Posterior vena cava (tissue), 2 donors: Measurements from ENCODE around the gene SYT15. TPM values are rescaled to one million over a fixed set of nuclear protein-coding genes. Genes with fewer than 3 reads are reported as not detected.

ENCODE experiments used
- DNase-seq: peaks from one replicate; pipeline ENCODE4 v3.0.0-alpha.2; 2020; ENCODE audit warnings: low spot score
- intact Hi-C, 2 donors: fragments of 100-400 bp; cut with DNase I; formaldehyde crosslinking; loops; one replicate each; pipeline versions ENCODE4 v1.14.1 to v1.14.2; 2022 to 2023
- total RNA-seq, 2 donors: library from RNA; stranded (reverse); fragmentation: NEBNext Ultra II Directional; extraction: Animal tissue kit (Norgen Biotek cat#: 25700); gene quantifications; one replicate each; pipeline ENCODE4 v1.2.1, GENCODE V29; 2021
- donor health status: DM: yes; HTN: yes; CAD: no.
- donor health status: DM: yes; HTN: yes; CAD: no.

The SYT15 gene
- total RNA-seq, 2 donors from 2014 or later = 5.9 to 6.8 TPM

DNA sequence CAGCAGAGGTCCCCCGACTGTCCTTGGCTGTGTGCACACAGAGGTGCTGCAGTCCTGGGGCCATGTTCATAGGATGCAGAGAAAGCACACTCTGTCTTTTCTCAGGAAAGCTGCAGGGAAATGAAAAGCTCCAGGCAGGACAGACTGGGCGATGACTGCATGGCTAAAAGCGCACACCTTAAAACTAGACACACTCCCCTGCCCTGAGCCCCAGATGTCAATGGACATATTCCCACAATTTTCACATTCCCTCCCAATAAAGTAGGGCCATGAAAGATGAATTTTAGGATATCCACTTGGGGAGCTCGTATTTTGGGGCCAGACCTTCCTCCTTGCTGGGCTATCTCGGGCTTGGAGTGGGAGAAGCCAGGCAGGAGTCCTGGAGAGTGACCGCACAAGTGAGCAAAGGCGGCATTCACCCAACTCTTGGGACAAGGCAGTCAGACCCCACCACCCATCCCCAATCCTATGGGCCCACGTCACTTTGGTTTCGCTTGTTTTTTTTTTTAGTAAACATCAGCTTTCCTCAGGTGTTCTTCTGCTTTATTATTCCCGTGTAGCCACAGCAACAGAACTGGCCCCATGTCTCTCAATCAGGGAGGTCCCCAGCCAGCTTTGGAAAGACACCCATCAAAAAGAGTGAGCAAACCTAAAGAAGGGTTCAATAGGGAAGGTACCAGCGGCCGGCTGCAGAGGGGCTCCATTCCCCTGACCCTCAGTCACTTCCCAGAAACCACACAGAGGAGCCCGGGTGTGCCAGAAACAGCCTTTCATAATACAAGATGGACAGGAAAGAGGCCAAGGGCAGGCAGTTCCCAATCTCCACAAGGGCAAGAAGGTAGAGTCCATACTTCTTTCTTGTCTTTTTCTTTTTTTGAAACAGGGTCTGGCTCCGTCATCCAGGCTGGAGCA lies 35.2 kb upstream of the SYT15 start:
- intact Hi-C loops = no loop called here
- peak; percentile 75 for DNase-seq

GRCh38 chr10:46544989-46545791 lies 33.7 kb upstream of the SYT15 start:
- DNase-seq = peak; percentile 79

DNA sequence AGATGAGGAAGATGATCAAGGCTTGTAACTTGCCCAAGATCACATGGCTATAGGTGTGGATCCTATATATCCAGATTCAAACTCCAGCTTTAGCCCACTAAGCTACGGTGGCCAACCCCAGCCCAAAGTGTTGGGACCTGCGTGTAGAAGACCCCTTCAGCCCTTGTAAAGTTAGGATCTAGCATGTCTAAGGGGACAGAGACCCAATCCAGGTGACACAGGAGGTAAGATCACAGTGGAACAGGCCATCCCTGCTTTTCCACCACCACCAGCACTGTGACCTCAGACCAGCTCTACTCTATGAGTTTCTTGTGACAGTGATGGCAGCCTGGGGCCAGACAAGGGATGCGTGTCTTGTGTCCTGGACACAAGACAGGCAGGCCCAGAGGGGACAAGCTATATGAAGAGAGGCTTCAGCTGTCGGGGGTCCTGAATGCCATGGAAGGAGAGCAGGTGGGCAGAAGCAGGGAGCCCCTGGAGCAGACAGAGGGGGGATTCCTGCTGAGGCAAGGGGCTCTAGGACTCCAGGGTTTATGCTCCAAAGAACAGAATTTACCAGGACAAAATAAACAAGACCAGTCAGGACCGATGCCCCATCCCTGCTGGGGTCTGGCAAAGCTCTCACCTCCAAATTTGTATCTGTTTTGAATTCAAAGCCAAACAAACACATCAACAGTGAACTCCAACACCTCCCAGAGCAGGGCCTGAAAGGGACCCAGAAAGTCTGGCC lies 32.9 kb upstream of the SYT15 start:
- intact Hi-C loops = no loop called here

More at GRCh38 chr10:46544989-46545791, 33.7 kb upstream of the SYT15 start:
- intact Hi-C loops = no loop called here

DNA sequence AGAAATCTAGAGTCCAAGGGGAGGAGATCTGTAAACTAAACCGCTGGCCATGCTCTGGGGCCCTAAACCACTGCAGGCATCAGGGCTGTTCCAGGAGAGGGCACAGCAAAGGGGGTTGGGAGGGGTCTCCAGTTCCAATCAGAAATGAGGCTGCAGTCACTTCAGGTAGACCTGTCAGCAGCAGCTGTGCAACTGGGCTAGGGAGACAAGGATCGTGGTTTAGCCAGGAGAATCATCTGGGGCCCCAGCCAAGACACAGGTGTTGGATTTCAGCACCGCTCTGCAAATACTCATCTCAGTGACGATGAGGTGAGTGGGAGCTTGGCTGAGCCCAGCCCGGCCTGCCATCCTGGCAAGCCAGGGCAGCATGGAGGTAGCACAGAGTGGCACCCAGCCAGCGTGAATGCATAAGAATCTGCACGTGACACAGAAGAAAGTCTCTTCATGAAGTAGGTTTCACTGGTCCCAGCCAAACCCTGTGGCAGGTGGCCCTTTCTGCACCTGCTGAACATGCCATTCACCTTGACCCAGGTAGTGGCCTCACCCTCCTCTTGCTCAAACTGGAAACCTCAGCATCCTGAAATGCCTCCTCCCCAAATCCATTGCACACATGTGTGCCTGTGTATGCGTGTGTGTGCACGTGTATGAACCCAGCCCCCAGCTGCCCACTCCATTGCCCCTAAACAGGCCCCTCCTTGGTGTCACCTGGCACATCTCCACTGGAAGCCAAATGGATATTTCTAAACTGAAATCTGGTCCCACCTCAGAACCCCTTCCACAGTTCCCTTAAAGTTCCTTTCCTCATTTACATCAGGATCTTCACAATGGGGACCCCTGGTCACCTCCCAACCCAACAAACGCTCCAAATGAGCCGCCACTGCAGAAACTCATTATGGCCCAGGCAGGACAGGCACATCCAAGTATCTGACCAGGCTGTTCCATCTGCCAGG lies 32.1 kb upstream of the SYT15 start:
- intact Hi-C loops = no loop called here
- DNase-seq = peak; percentile 86

More for the DNA sequence above, 32.9 kb upstream of the SYT15 start:
- peak; percentile 64 for DNase-seq

DNA sequence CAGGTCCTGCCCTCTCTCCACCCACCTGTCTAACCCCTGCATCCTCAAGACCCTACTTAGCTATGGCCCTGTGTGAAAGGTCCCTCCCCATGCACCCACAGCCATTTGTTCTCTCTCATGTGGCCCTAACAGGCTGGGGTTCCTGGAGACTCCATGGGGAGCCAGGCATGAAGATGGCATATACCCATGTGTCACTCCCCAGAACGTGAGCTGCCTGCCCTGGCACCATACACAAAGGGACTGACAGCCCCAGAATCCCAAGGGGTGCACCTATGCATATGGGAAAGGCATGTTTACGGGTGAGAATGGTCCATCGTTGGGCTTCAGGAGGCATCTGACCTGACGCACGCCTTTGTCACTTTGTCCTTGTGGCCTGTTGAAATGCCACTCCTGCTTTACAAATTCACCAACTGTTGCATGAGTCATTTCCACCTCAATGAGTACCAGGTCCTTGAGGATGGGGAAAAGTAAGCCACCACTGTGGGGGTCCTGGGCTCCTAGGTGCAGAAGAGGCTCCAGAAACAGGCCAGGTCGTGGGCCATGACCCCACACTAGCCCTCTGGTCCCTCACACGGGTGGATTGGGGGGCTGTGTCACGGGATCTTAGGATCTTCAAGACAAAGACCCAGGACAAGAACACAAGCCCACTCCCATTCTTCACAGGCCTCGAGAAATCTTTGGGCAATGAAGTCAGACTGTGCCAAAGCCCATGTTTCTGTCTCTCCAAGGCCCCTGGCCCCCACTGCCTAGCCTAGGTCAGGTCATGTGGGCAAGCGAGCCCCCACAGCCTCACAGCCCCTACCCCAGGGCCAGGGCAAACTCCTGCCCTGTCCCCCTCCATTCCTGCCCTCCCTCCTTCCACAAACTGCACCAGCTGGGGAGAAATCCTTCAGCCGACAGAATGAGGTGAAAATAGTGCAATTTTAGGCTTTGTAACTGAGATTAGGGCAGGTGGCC lies 31.1 kb upstream of the SYT15 start:
- peak; percentile 80 for DNase-seq
- intact Hi-C loops = no loop called here

DNA sequence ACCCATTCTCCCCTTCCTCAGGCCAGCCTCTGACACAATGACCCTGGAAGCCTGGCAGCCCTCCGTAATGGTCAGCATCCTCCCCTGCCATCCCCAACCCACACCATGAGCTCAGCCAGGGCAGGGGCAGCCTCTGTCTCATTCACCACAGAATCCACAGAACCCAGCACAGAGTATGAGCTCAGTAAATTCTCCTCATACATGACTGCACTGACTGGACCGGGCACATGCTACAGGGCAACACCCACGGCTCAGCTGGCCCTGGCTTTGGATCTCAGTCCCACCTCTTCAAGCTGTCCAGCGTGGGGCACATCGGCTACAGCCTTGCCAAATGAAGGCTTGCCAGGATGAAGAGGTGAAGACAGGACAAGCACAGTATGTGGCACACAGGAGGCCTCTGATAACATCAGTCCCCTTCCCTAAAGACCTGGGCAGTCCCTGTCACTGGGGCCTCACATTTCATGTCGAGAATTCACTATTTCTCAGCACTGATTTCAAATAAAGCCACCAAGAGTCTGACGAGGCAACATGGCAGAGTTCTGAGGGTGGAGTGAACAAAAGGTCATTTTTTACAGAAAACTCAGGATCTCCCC lies 30.3 kb upstream of the SYT15 start:
- peak; percentile 84 for DNase-seq
- intact Hi-C loops = no loop called here

- intact Hi-C loops = no loop called here
- peak; percentile 84 for DNase-seq
Measured at GRCh38 chr10:46549171-46550075, 29.5 kb upstream of the SYT15 start.

GRCh38 chr10:46550076-46550790 lies 28.7 kb upstream of the SYT15 start:
- intact Hi-C loops = no loop called here
- peak; percentile 84 for DNase-seq

GRCh38 chr10:46550795-46551700 lies 27.9 kb upstream of the SYT15 start:
- intact Hi-C loops = no loop called here
- peak; percentile 67 for DNase-seq

DNA sequence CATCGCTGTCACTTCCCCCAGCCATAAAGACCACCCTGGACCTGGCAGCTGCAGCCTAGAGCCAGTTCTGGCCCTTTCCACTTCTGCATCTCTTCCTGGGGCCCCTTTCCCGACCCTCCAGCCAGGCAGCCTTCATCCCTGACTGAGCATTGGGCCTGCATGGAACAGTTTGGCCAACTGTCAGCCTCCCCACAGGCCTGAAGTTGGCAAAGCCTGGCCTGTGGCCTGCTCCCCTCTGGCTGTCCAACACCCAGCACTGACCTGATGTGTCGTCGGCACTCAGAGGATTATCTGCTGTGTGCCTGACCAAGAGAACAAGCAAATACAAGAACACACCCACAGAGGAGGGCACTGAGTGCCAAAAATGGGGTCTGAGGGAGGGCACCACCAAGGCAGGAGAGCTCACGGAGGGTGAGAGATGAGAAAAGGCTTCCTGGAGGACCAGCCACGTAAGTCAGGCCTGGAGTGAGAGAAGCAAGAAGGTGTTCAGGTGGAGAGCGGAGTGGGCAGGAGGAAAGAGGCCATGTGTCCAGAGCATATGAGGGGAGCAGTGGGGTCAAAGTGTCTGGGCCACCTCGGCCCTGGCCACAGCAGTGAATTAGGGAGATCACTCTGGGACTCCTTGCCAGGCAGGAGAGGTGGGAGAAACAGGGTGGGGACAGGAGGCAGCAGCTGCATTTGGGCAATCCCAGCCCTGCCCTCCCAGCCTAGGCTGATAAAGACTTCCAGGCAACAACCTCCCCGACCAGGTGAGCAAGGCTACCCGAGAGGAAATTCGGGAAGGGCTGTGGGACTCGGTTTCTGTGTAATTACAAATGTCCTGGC lies 27.0 kb upstream of the SYT15 start:
- DNase-seq = peak; percentile 80
- intact Hi-C loops = no loop called here

- DNase-seq = peak; percentile 75
- intact Hi-C loops = no loop called here
Measured at GRCh38 chr10:46552526-46553237, 26.2 kb upstream of the SYT15 start.

GRCh38 chr10:46553238-46554049 lies 25.5 kb upstream of the SYT15 start:
- intact Hi-C loops = no loop called here
- peak; percentile 66 for DNase-seq
